ENCODE measurements around the gene DDX23.

DNA sequence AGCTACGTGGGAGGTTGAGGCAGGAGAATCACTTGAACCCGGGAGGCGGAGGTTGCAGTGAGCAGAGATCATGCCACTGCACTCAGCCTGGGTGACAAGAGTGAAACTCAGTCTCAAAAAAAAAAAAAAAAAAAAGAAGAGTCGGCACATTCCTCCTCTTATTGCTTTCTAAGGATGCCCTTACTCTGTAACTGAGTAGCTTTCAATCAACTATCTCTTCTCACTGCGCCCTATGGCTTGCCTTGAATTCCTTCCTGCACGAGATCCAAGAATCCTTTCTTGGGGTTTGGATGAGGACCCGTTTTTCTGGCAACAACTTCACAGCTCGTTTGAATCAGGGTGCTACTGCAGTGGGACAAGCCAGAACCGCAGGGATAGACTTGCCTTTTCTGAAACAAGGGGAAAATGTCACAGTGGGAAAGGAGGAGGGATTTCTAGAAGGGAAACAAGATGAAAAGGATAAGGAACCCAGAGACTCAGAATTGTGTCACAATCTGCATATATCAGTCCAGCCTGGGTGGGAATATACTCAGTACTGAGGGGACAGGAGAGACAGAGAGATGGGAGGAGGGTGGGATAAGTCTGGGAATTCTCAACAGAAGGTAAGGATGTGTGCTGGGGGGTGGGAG lies 29.8 kb upstream of the DDX23 start:
- TF ChIP-seq POLR2A (IDR thresholded peaks at IDR 0.05): no peak
- TF ChIP-seq, protein P1, sequence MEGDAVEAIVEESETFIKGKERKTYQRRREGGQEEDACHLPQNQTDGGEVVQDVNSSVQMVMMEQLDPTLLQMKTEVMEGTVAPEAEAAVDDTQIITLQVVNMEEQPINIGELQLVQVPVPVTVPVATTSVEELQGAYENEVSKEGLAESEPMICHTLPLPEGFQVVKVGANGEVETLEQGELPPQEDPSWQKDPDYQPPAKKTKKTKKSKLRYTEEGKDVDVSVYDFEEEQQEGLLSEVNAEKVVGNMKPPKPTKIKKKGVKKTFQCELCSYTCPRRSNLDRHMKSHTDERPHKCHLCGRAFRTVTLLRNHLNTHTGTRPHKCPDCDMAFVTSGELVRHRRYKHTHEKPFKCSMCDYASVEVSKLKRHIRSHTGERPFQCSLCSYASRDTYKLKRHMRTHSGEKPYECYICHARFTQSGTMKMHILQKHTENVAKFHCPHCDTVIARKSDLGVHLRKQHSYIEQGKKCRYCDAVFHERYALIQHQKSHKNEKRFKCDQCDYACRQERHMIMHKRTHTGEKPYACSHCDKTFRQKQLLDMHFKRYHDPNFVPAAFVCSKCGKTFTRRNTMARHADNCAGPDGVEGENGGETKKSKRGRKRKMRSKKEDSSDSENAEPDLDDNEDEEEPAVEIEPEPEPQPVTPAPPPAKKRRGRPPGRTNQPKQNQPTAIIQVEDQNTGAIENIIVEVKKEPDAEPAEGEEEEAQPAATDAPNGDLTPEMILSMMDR (IDR thresholded peaks at IDR 0.05): no peak
- TF ChIP-seq EP300 (IDR thresholded peaks at IDR 0.05): no peak
